ENCODE results near the gene ENOPH1.

The ENOPH1 gene

GRCh38 chr4:82491251-82491960 is 61.0 kb downstream of the ENOPH1 start (continued):
- TF ChIP-seq, protein P1, sequence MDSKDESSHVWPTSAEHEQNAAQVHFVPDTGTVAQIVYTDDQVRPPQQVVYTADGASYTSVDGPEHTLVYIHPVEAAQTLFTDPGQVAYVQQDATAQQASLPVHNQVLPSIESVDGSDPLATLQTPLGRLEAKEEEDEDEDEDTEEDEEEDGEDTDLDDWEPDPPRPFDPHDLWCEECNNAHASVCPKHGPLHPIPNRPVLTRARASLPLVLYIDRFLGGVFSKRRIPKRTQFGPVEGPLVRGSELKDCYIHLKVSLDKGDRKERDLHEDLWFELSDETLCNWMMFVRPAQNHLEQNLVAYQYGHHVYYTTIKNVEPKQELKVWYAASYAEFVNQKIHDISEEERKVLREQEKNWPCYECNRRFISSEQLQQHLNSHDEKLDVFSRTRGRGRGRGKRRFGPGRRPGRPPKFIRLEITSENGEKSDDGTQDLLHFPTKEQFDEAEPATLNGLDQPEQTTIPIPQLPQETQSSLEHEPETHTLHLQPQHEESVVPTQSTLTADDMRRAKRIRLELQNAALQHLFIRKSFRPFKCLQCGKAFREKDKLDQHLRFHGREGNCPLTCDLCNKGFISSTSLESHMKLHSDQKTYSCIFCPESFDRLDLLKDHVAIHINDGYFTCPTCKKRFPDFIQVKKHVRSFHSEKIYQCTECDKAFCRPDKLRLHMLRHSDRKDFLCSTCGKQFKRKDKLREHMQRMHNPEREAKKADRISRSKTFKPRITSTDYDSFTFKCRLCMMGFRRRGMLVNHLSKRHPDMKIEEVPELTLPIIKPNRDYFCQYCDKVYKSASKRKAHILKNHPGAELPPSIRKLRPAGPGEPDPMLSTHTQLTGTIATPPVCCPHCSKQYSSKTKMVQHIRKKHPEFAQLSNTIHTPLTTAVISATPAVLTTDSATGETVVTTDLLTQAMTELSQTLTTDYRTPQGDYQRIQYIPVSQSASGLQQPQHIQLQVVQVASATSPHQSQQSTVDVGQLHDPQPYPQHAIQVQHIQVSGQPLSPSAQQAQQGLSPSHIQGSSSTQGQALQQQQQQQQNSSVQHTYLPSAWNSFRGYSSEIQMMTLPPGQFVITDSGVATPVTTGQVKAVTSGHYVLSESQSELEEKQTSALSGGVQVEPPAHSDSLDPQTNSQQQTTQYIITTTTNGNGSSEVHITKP (tag by site-specific recombination; IDR thresholded peaks at IDR 0.05): peak; percentile 83
- TF ChIP-seq ZBTB11 (tag by site-specific recombination; conservative IDR thresholded peaks at IDR 0.05; ENCODE audit: low read depth) (no peak), ZNF514 (tag by site-specific recombination; IDR thresholded peaks at IDR 0.05) (no peak), ZFP37 (tag by site-specific recombination; IDR thresholded peaks at IDR 0.05) (0 out of 2 replicates have a peak, but pooled peaks have one; percentile 39), ZNF133 (tag by site-specific recombination; IDR thresholded peaks at IDR 0.05) (no peak)
- TF ChIP-seq, protein P2, sequence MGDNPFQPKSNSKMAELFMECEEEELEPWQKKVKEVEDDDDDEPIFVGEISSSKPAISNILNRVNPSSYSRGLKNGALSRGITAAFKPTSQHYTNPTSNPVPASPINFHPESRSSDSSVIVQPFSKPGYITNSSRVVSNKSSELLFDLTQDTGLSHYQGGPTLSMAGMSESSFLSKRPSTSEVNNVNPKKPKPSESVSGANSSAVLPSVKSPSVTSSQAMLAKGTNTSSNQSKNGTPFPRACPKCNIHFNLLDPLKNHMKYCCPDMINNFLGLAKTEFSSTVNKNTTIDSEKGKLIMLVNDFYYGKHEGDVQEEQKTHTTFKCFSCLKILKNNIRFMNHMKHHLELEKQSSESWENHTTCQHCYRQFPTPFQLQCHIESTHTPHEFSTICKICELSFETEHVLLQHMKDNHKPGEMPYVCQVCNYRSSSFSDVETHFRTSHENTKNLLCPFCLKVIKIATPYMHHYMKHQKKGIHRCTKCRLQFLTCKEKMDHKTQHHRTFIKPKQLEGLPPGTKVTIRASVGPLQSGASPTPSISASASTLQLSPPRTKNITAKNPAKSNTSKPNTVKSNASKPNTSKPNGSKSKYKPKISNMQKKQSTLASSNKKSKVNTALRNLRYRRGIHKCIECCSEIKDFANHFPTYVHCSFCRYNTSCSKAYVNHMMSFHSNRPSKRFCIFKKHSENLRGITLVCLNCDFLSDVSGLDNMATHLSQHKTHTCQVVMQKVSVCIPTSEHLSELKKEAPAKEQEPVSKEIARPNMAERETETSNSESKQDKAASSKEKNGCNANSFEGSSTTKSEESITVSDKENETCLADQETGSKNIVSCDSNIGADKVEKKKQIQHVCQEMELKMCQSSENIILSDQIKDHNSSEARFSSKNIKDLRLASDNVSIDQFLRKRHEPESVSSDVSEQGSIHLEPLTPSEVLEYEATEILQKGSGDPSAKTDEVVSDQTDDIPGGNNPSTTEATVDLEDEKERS (tag by site-specific recombination; IDR thresholded peaks at IDR 0.05): no peak
- TF ChIP-seq, protein P3, sequence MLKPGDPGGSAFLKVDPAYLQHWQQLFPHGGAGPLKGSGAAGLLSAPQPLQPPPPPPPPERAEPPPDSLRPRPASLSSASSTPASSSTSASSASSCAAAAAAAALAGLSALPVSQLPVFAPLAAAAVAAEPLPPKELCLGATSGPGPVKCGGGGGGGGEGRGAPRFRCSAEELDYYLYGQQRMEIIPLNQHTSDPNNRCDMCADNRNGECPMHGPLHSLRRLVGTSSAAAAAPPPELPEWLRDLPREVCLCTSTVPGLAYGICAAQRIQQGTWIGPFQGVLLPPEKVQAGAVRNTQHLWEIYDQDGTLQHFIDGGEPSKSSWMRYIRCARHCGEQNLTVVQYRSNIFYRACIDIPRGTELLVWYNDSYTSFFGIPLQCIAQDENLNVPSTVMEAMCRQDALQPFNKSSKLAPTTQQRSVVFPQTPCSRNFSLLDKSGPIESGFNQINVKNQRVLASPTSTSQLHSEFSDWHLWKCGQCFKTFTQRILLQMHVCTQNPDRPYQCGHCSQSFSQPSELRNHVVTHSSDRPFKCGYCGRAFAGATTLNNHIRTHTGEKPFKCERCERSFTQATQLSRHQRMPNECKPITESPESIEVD (tag by site-specific recombination; IDR thresholded peaks at IDR 0.05): 0 out of 2 replicates have a peak, but pooled peaks have one; percentile 40

- no peak overlapping the region for H3K27ac ChIP-seq (ENCODE audit: extremely low read depth, low read depth, low read length)
- ChIA-PET CTCF (interaction anchor here (0.7 kb wide), 1 partner anchor 31 kb away, joined by 3 read pairs; no protein-coding TSS in a partner anchor), POLR2A (no interaction called here)
Measured at GRCh38 chr4:82493721-82494425, 63.5 kb downstream of the ENOPH1 start.

More at GRCh38 chr4:82493721-82494425, 63.5 kb downstream of the ENOPH1 start:
- Histone ChIP-seq H3K4me1 (ENCODE audit: control insufficient read depth, insufficient read depth, low read length) (no peaks in the 10 kb centered on the region), H3K36me3 (ENCODE audit: control insufficient read depth in 2 of 2, insufficient read depth in 1 of 2, low read length in 2 of 2) (no peaks in the 10 kb centered on the region), H3K4me3 (ENCODE audit: low read depth, low read length) (no peak overlapping the region), H3K9me3 (ENCODE audit: control insufficient read depth, insufficient read depth, low read depth, low read length) (no peaks in the 10 kb centered on the region)
- TF ChIP-seq ZNF140 (tag by site-specific recombination; IDR thresholded peaks at IDR 0.05): no peak
- no peak for TF ChIP-seq ZNF391 (tag by site-specific recombination; IDR thresholded peaks at IDR 0.05; ENCODE audit: borderline replicate concordance, low read depth)
- TF ChIP-seq KLF16 (tag by site-specific recombination; IDR thresholded peaks at IDR 0.05): no peak

All from HEK293 (cell line).